ENCODE data around the gene REC8. TPM values are rescaled to one million over a fixed set of nuclear protein-coding genes. Genes with fewer than 3 reads are reported as not detected.

The REC8 gene
- total and polyA plus RNA-seq, 2 of the 13 experiments (the other 11 are each of a cell fraction or from before 2014, with no cell fraction given), result 3.4 to 14.7 TPM

DNA sequence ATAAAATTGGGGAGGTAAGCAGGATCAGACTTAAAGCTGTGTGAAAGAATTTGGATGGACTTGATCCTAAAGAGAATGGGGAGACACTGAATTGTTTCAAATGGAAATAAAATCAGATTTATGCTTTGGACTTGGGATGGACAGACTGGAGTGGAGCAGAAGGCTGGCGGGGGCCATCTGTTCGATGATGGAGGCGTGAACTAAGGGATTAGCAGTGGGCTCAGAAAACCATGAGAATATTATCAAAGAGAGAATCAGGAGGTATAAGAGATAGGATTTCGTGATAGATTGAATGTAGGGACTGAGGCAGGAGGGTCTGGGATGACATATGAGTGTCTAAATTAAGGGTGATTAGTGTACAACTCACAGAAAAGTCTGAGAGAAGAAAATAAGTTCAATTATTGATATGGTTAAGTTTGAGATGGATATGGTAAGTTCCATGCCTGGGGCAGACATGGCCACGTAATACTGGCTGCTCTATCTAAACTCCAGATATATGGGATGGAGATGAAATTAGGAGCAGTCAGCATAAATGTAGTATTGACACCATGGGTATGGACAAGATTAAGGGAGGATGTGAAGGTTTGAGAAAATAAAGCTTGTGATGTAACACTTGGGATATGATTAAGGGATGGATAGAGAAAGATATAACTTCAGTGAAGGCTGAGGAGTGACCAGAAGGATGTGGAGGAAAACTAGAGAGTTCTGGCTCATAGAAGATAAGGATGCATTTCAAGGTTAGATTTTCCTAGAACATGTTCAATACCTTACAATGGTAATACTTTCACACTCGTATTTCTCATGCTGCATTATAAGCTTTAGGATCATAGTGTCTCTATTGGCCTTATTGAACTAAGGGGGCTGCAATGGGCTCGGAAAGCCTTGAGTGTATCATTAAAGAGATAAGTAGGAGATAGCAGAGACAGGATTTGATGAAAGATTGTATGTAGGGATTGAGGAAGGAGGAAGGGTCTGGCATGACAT is 32.6 kb downstream of the REC8 start:
- peak; percentile 58 for TF ChIP-seq RBM22 (optimal IDR thresholded peaks at IDR 0.05; ENCODE audit: low read length)
- peak; percentile 24; the same call in 1 of the 2 replicates for TF ChIP-seq POLR2AphosphoS5 (IDR thresholded peaks at IDR 0.05; ENCODE audit: low read depth, low read length)
- TF ChIP-seq RFXAP (CRISPR knock-in tag; IDR thresholded peaks at IDR 0.05; ENCODE audit: borderline replicate concordance), result no peak
- 0 out of 2 replicates have a peak, but pooled peaks have one; percentile 52 for TF ChIP-seq REL (CRISPR knock-in tag; conservative IDR thresholded peaks at IDR 0.05)
- TF ChIP-seq TMF1 (CRISPR knock-in tag; IDR thresholded peaks at IDR 0.05; ENCODE audit: low read depth), result no peak
- TF ChIP-seq, protein P1, sequence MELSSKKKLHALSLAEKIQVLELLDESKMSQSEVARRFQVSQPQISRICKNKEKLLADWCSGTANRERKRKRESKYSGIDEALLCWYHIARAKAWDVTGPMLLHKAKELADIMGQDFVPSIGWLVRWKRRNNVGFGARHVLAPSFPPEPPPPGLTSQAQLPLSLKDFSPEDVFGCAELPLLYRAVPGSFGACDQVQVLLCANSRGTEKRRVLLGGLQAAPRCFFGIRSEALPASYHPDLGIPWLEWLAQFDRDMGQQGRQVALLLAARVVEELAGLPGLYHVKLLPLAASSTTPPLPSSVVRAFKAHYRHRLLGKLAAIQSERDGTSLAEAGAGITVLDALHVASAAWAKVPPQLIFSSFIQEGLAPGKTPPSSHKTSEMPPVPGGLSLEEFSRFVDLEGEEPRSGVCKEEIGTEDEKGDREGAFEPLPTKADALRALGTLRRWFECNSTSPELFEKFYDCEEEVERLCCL (CRISPR knock-in tag; IDR thresholded peaks at IDR 0.05; ENCODE audit: borderline replicate concordance), result 0 out of 2 replicates have a peak, but pooled peaks have one; percentile 30
- peak; percentile 90 to 92 for TF ChIP-seq MAFK (conservative IDR thresholded peaks at IDR 0.05 in 1 of 2, IDR thresholded peaks at IDR 0.05 in 1 of 2; ENCODE audit: low read length in 2 of 2)
- peak; percentile 61 for TF ChIP-seq RBFOX2 (IDR thresholded peaks at IDR 0.05; ENCODE audit: low read depth, low read length)
- TF ChIP-seq GMEB1 (CRISPR knock-in tag; IDR thresholded peaks at IDR 0.05; ENCODE audit: borderline replicate concordance), result no peak
- TF ChIP-seq MAFF (IDR thresholded peaks at IDR 0.05; ENCODE audit: low read depth, low read length), result peak; percentile 88
- TF ChIP-seq JUNB (CRISPR knock-in tag; IDR thresholded peaks at IDR 0.05; ENCODE audit: borderline replicate concordance), result peak; percentile 37; the same call in 1 of the 2 replicates
- TF ChIP-seq, protein P2, sequence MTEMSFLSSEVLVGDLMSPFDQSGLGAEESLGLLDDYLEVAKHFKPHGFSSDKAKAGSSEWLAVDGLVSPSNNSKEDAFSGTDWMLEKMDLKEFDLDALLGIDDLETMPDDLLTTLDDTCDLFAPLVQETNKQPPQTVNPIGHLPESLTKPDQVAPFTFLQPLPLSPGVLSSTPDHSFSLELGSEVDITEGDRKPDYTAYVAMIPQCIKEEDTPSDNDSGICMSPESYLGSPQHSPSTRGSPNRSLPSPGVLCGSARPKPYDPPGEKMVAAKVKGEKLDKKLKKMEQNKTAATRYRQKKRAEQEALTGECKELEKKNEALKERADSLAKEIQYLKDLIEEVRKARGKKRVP (CRISPR knock-in tag; IDR thresholded peaks at IDR 0.05), result 0 out of 4 replicates have a peak, but pooled peaks of 1 of the 2 experiments have one; percentile 29
- peak; percentile 67 for TF ChIP-seq AGO2 (optimal IDR thresholded peaks at IDR 0.05; ENCODE audit: low read depth, low read length)
- intact Hi-C loops (cut with micrococcal nuclease; ENCODE audit: unreplicated experiment), result no loop called here
- Histone ChIP-seq H3K4me1 (ENCODE audit: insufficient read depth, low read length) (no peaks in the 10 kb centered on the region), H3K4me3 (replicated peaks in 1 of 3; ENCODE audit: insufficient read depth in 1 of 3, low read depth in 2 of 3, low read length in 3 of 3) (no peak overlapping the region), H3K27me3 (ENCODE audit: control insufficient read depth in 1 of 2, insufficient read depth in 2 of 2, low read length in 2 of 2) (no peaks in the 10 kb centered on the region), H3K36me3 (replicated peaks in 1 of 2; ENCODE audit: control insufficient read depth in 1 of 2, insufficient read depth in 2 of 2, low read length in 2 of 2) (peaks cover 32 to 41% of the 10 kb centered on the region in 2 experiments; a peak in 4 of 5 replicates), H3K9ac (ENCODE audit: insufficient read depth, low read depth, low read length) (no peak overlapping the region), H3K4me2 (ENCODE audit: low read depth, low read length) (no peak overlapping the region), H3K9me3 (ENCODE audit: low read length) (no peaks in the 10 kb centered on the region), H4K20me1 (ENCODE audit: insufficient read depth, low read length) (no peaks in the 10 kb centered on the region), H3K27ac (ENCODE audit: extremely low read length, insufficient read depth, low read length) (no peak overlapping the region), H2AFZ (ENCODE audit: low read length) (no peak overlapping the region), H3K79me2 (ENCODE audit: insufficient read depth, low read length) (no peaks in the 10 kb centered on the region)
- no peak for DNase-seq (ENCODE audit: low spot score)
- BruUV-seq (replicated peaks), result no TSS peak
- ATAC-seq, result no peak
- WGBS (ENCODE audit: low lambda C conversion rate), result 95% methylated on average over 7 of the region's 7 CpGs
- ChIA-PET POLR2A (interaction anchor here (0.8 to 2.9 kb wide), 6 partner anchors 8 to 63 kb away, joined by 3 to 23 read pairs (median 6); partner anchors contain the start of genes CHMP4A, EMC9, PSME2 and RNF31), CTCF (ENCODE audit: low intra/inter-chr PET ratio, low total read pairs) (no interaction called here)
- no peak for FAIRE-seq
- in situ Hi-C loops (cut with HindIII; ENCODE audit: extremely low pct_ligation_motif_present, low pct_unique_long_range_greater_than_20kb), result no loop called here

All from HepG2 (cell line).